ENCODE measurements around the gene LCE3A.

DNA sequence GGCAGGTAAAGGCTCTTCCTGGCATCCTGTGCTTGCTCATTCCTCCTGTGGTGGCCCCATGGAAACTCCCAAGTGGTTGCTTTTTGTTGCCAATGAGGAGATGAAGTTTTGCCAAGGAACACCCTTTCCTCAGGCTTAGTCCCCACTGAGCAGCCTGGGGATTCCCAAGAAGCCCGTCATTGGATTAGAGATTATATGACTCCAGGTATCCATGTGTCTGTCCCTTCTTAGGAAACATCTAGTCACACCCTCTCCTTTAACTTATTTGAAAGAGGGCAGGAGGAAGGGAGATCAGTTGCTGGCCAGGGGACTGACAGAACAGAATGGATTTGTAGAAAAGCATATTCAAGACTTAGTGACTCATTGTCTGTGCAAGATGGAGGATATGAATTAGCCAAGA is 3.8 kb upstream of the LCE3A start:
- TF ChIP-seq POLR2A (IDR thresholded peaks at IDR 0.05) (no peak), CTCF (IDR thresholded peaks at IDR 0.05) (no peak)

Measured in adrenal gland (tissue), 5 donors.